Measurements from ENCODE around the gene NPAS2.

- TF ChIP-seq POLR2AphosphoS5 (IDR thresholded peaks at IDR 0.05) (no peak), CTCF (IDR thresholded peaks at IDR 0.05) (no peak)
Observed at GRCh38 chr2:100791936-100792308, 28.0 kb upstream of the NPAS2 start.

Data from transverse colon (tissue), 4 donors.